ENCODE measurements around the gene ARFGAP2. TPM values are rescaled to one million over a fixed set of nuclear protein-coding genes. Genes with fewer than 3 reads are reported as not detected.

The ARFGAP2 gene
- polyA plus RNA-seq, 1 donor from 2014 or later, result 213 TPM

- Histone ChIP-seq H3K9me3 (ENCODE audit: low read length) (no peaks in the 10 kb centered on the region), H3K9me2 (ENCODE audit: insufficient read depth, low read length) (no peaks in the 10 kb centered on the region), H3K27me3 (ENCODE audit: insufficient read depth, low read depth, low read length) (no peaks in the 10 kb centered on the region)
Observed at GRCh38 chr11:47156333-47156732, 20.3 kb downstream of the ARFGAP2 start.

GRCh38 chr11:47155879-47156278 lies 20.8 kb downstream of the ARFGAP2 start:
- Histone ChIP-seq H3K27me3 (ENCODE audit: insufficient read depth, low read depth, low read length) (no peaks in the 10 kb centered on the region), H4K20me1 (ENCODE audit: insufficient read depth) (no peaks in the 10 kb centered on the region), H3K9me2 (ENCODE audit: insufficient read depth, low read length) (no peaks in the 10 kb centered on the region), H3K79me2 (replicated peaks; ENCODE audit: insufficient read depth, low read length) (no peaks in the 10 kb centered on the region), H3K4me3 (ENCODE audit: low read length) (no peak overlapping the region), H3K27ac (ENCODE audit: low read length) (no peak overlapping the region), H3K4me2 (ENCODE audit: low read length) (no peak overlapping the region), H3K36me3 (ENCODE audit: insufficient read depth, low read length) (no peaks in the 10 kb centered on the region), H3K9ac (ENCODE audit: low read length) (no peak overlapping the region), H3K9me3 (ENCODE audit: low read length) (no peaks in the 10 kb centered on the region), H3F3A (ENCODE audit: insufficient read depth, low read length, poor library complexity, severe bottlenecking) (no peaks in the 10 kb centered on the region), H2AFZ (ENCODE audit: low read depth, low read length) (no peak overlapping the region)
- TF ChIP-seq CTCF (IDR thresholded peaks at IDR 0.05; ENCODE audit: poor library complexity, severe bottlenecking) (no peak), MXI1 (conservative IDR thresholded peaks at IDR 0.05; ENCODE audit: poor library complexity, severe bottlenecking) (no peak), SMC3 (conservative IDR thresholded peaks at IDR 0.05; ENCODE audit: poor library complexity) (no peak), RAD21 (conservative IDR thresholded peaks at IDR 0.05) (no peak), REST (IDR thresholded peaks at IDR 0.05; ENCODE audit: borderline replicate concordance) (no peak), EP300 (conservative IDR thresholded peaks at IDR 0.05; ENCODE audit: poor library complexity, severe bottlenecking) (no peak)

More at GRCh38 chr11:47156333-47156732, 20.3 kb downstream of the ARFGAP2 start:
- Histone ChIP-seq H2AFZ (ENCODE audit: low read depth, low read length) (no peak overlapping the region), H3K4me3 (ENCODE audit: low read length) (no peak overlapping the region), H4K20me1 (ENCODE audit: insufficient read depth) (no peaks in the 10 kb centered on the region), H3K27ac (ENCODE audit: low read length) (no peak overlapping the region), H3K4me2 (ENCODE audit: low read length) (no peak overlapping the region), H3K36me3 (ENCODE audit: insufficient read depth, low read length) (no peaks in the 10 kb centered on the region), H3F3A (ENCODE audit: insufficient read depth, low read length, poor library complexity, severe bottlenecking) (no peaks in the 10 kb centered on the region), H3K9ac (ENCODE audit: low read length) (no peak overlapping the region), H3K79me2 (replicated peaks; ENCODE audit: insufficient read depth, low read length) (no peaks in the 10 kb centered on the region)
- TF ChIP-seq EZH2 (IDR thresholded peaks at IDR 0.05; ENCODE audit: borderline replicate concordance, insufficient read depth, low read length, poor library complexity, severe bottlenecking), result no peak
- TF ChIP-seq POLR2AphosphoS5 (IDR thresholded peaks at IDR 0.05), result no peak
- TF ChIP-seq MXI1 (conservative IDR thresholded peaks at IDR 0.05; ENCODE audit: poor library complexity, severe bottlenecking), result no peak
- TF ChIP-seq EP300 (conservative IDR thresholded peaks at IDR 0.05; ENCODE audit: poor library complexity, severe bottlenecking), result no peak
- no peak for TF ChIP-seq TAF1 (IDR thresholded peaks at IDR 0.05; ENCODE audit: low read depth)
- no peak for TF ChIP-seq REST (IDR thresholded peaks at IDR 0.05; ENCODE audit: borderline replicate concordance)
- TF ChIP-seq CTCF (IDR thresholded peaks at IDR 0.05; ENCODE audit: poor library complexity, severe bottlenecking), result no peak
- no peak for TF ChIP-seq SMC3 (conservative IDR thresholded peaks at IDR 0.05; ENCODE audit: poor library complexity)
- no peak for TF ChIP-seq RAD21 (conservative IDR thresholded peaks at IDR 0.05)
